GM12878 (cell line): ENCODE data around the gene SCCPDH. TPM values are rescaled to one million over a fixed set of nuclear protein-coding genes. Genes with fewer than 3 reads are reported as not detected.

Source experiments
- ATAC-seq: fragments of 200-7000 bp; cut with Tn5 transposase; 3 replicates; pipeline ENCODE4 v1.9.1; 2020; ENCODE audit warnings: mild to moderate bottlenecking, moderate library complexity
- BruUV-seq: library from RNA; stranded (reverse); fragments of 400-500 nt; replicated peaks from 2 replicates; lab custom pipeline; 2021; lab: Mats Ljungman, UMichigan
- CTCF ChIA-PET: fragments of 300-600 bp; sonication (Branson Sonifier 250); formaldehyde crosslinking; extraction: SDS; loops from one replicate; lab custom pipeline; 2021; ENCODE audit warnings: inconsistent platforms; lab: Yijun Ruan, JAX
- POLR2A ChIA-PET: fragments of 350-600 bp; formaldehyde crosslinking; extraction: SDS; loops from one replicate; lab custom pipeline; 2021; ENCODE audit warnings: inconsistent platforms; lab: Charles Lee
- RAD21 ChIA-PET: fragments of 300-600 bp; sonication (Branson Sonifier 250); formaldehyde crosslinking; loops from one replicate; lab custom pipeline; 2023; ENCODE audit warnings: antibody characterized with exemption; ENCODE audit not compliant: unreplicated experiment; lab: Charles Lee
- SMC1A ChIA-PET: fragments of 300-600 bp; sonication (Branson Sonifier 250); formaldehyde crosslinking; loops from one replicate; lab custom pipeline; 2023; ENCODE audit not compliant: unreplicated experiment, uncharacterized antibody; lab: Charles Lee
- DNase-seq: peaks from one replicate; pipeline ENCODE4 v3.0.0-alpha.2; 2011; ENCODE audit warnings: low read depth, low spot score
- FAIRE-seq: peaks from 3 replicates; lab custom pipeline; 2011; peaks lifted over from hg19 to GRCh38; lab: Jason Lieb, UNC
- H2AFZ ChIP-seq: 2 replicates; pipeline ENCODE4 v1.6.0; 2011; ENCODE audit warnings: low read depth, low read length, control low read depth; ENCODE audit not compliant: control insufficient read depth
- H3K27ac ChIP-seq: 2 replicates; pipeline ENCODE4 v1.5.1; 2011; ENCODE audit warnings: control low read depth; ENCODE audit not compliant: control insufficient read depth, insufficient read depth
- H3K27me3 ChIP-seq, 2 experiments: replicated peaks in 1 of 2; 2 replicates each; pipeline versions ENCODE4 v1.6.0 to v1.6.1; 2011; ENCODE audit warnings: low read length in 1 of 2; ENCODE audit not compliant: control insufficient read depth in 2 of 2, insufficient read depth in 2 of 2
- H3K36me3 ChIP-seq, 2 experiments: 2 replicates each; pipeline ENCODE4 v1.5.1; 2011; ENCODE audit warnings: low read length in 1 of 2; ENCODE audit not compliant: control insufficient read depth in 2 of 2, insufficient read depth in 2 of 2
- H3K4me1 ChIP-seq: 2 replicates; pipeline ENCODE4 v1.6.1; 2011; ENCODE audit warnings: mild to moderate bottlenecking, low read length, moderate library complexity, mixed read lengths; ENCODE audit not compliant: control insufficient read depth, insufficient read depth
- H3K4me2 ChIP-seq: 2 replicates; pipeline ENCODE4 v1.6.0; 2011; ENCODE audit warnings: control low read depth; ENCODE audit not compliant: control insufficient read depth, insufficient read depth
- H3K4me3 ChIP-seq: fragments of 200-600 bp; sonication (generic); 2 replicates; pipeline ENCODE4 v1.5.1; 2016
- H3K79me2 ChIP-seq: 2 replicates; pipeline ENCODE4 v1.6.0; 2011; ENCODE audit warnings: low read length; ENCODE audit not compliant: control insufficient read depth, insufficient read depth
- H3K9ac ChIP-seq: 2 replicates; pipeline ENCODE4 v1.8.0; 2011; ENCODE audit warnings: low read length, control low read depth, mixed read lengths; ENCODE audit not compliant: control insufficient read depth, insufficient read depth
- H3K9me3 ChIP-seq: replicated peaks from 3 replicates; pipeline ENCODE4 v1.5.1; 2011; ENCODE audit warnings: mild to moderate bottlenecking, low read length; ENCODE audit not compliant: control insufficient read depth, insufficient read depth
- H4K20me1 ChIP-seq: 2 replicates; pipeline ENCODE4 v1.6.0; 2011; ENCODE audit not compliant: control insufficient read depth, insufficient read depth
- BACH1 ChIP-seq: fragments of 450-650 bp; IDR thresholded peaks from 2 replicates; pipeline ENCODE4 v1.6.1; 2017; ENCODE audit warnings: mild to moderate bottlenecking, borderline replicate concordance
- CHD1 ChIP-seq: IDR thresholded peaks from 2 replicates; pipeline ENCODE4 v1.6.1; 2012; ENCODE audit warnings: low read depth, low read length, improper control_type of control experiment
- CHD2 ChIP-seq: IDR thresholded peaks from 2 replicates; pipeline ENCODE4 v1.6.1; 2011; ENCODE audit warnings: low read depth, low read length, improper control_type of control experiment, borderline replicate concordance
- EGR1 ChIP-seq, 2 experiments: IDR thresholded peaks; 1 replicate in 1 of 2; 2 replicates in 1 of 2; pipeline ENCODE4 v1.6.1; 2011 to 2012; ENCODE audit warnings: low read depth in 2 of 2, low read length in 2 of 2, borderline replicate concordance in 1 of 2, mild to moderate bottlenecking in 1 of 2, moderate library complexity in 1 of 2
- ETV6 ChIP-seq, 2 experiments: fragments of 450-650 bp in 1 of 2; IDR thresholded peaks in 1 of 2; conservative IDR thresholded peaks in 1 of 2; 2 replicates each; pipeline ENCODE4 v1.6.1; 2014; ENCODE audit warnings: antibody characterized with exemption in 1 of 2, borderline replicate concordance in 1 of 2, low read depth in 1 of 2, mild to moderate bottlenecking in 1 of 2, moderate library complexity in 1 of 2
- NFYB ChIP-seq: IDR thresholded peaks from 2 replicates; pipeline ENCODE4 v1.6.1; 2011; ENCODE audit warnings: low read depth, mild to moderate bottlenecking, low read length, improper control_type of control experiment, moderate library complexity; ENCODE audit not compliant: insufficient read depth
- NR2C2 ChIP-seq: IDR thresholded peaks from 2 replicates; pipeline ENCODE4 v1.6.1; 2011; ENCODE audit warnings: borderline replicate concordance, low read depth; ENCODE audit not compliant: control insufficient read depth, insufficient read length
- RAD51 ChIP-seq: fragments of 450-650 bp; IDR thresholded peaks from 2 replicates; pipeline ENCODE4 v1.6.1; 2016; ENCODE audit warnings: moderate library complexity, mild to moderate bottlenecking, inconsistent platforms
- SMARCA5 ChIP-seq: fragments of 450-650 bp; IDR thresholded peaks from 2 replicates; pipeline ENCODE4 v1.6.1; 2017; ENCODE audit warnings: mild to moderate bottlenecking
- STAT1 ChIP-seq: fragments of 450-650 bp; conservative IDR thresholded peaks from 2 replicates; pipeline ENCODE4 v1.6.1; 2014; ENCODE audit warnings: antibody characterized with exemption, mild to moderate bottlenecking
- STAT3 ChIP-seq: IDR thresholded peaks from 2 replicates; pipeline ENCODE4 v1.6.1; 2011; ENCODE audit warnings: low read depth, low read length, improper control_type of control experiment
- TAF1 ChIP-seq: IDR thresholded peaks from 2 replicates; pipeline ENCODE4 v1.6.1; 2011; ENCODE audit warnings: mild to moderate bottlenecking, low read depth, low read length, borderline replicate concordance
- in situ Hi-C: fragments of 300-500 bp; cut with MboI; formaldehyde crosslinking; loops from 9 replicates; pipeline ENCODE4 v1.14.3; 2018; ENCODE audit warnings: mixed read lengths
- intact Hi-C: fragments of 100-400 bp; cut with micrococcal nuclease; formaldehyde crosslinking; loops from one replicate; pipeline ENCODE4 v1.14.2; 2022; ENCODE audit not compliant: unreplicated experiment
- polyA plus RNA-seq, 11 experiments: library from polyadenylated mRNA; depleted of rRNA in 4 of 11; unstranded in 6 of 11; stranded (reverse) in 5 of 11; fragments of >200 nt; fragmentation: Nextera tagmentation in 4 of 11; fragmentation: Illumina TruSeq in 1 of 11; extraction: Ambion mirVana in 4 of 11; extraction: Trizol in 1 of 11; gene quantifications; 1 replicate in 1 of 11; 2 replicates in 10 of 11; pipeline versions ENCODE4 v1.2.1 to v1.2.3, GENCODE V29; 2011 to 2016; ENCODE audit warnings: inconsistent platforms in 2 of 11, missing spikeins in 2 of 11, low read depth in 1 of 11
- total RNA-seq, 4 experiments: library from RNA; depleted of rRNA in 3 of 4; stranded (reverse); fragments of >200 nt in 3 of 4; fragmentation: Illumina TruSeq in 1 of 4; extraction: Trizol in 1 of 4; gene quantifications; 2 replicates each; pipeline versions ENCODE4 v1.2.1 to v1.2.3, GENCODE V29; 2013 to 2021
- TF ChIP-seq, protein P1 (sequence below): fragments of 450-650 bp; IDR thresholded peaks from 2 replicates; pipeline ENCODE4 v1.6.1; 2014; ENCODE audit warnings: mild to moderate bottlenecking
- TF ChIP-seq, protein P2 (sequence below): fragments of 450-650 bp; IDR thresholded peaks from 2 replicates; pipeline ENCODE4 v1.6.1; 2016; ENCODE audit warnings: mild to moderate bottlenecking, moderate library complexity, borderline replicate concordance
- TF ChIP-seq, protein P3 (sequence below): IDR thresholded peaks from 2 replicates; pipeline ENCODE4 v1.6.1; 2011; ENCODE audit warnings: low read depth, mild to moderate bottlenecking, low read length, moderate library complexity, borderline replicate concordance; ENCODE audit errors: extremely low read depth
- TF ChIP-seq, protein P4 (sequence below): fragments of 450-650 bp; IDR thresholded peaks from 2 replicates; pipeline ENCODE4 v1.6.1; 2017; ENCODE audit warnings: antibody characterized with exemption, mild to moderate bottlenecking, moderate library complexity

Gene SCCPDH
- total and polyA plus RNA-seq, 10 of the 15 experiments (the other 5 are each of a cell fraction or from before 2014, with no cell fraction given): 5.4 to 44.8 (median 24.5) TPM

DNA sequence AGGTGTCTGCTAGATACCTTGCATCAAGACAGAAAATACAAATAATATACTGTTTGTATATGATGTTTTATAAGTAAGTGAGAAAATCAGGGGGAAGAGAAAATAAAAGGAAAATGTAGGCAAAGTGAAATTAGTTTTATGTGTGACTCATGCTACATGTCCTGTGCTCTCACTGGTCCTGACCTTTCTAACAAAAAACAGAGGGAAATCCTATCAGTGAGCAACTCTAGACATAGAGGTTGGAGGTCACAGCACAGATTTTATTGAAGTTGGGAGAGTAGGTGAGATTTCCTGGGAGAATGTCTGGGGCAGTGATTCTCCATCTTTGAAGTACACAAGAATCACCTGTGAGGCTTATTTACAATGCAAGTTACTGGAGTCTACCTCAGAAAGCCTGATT lies 9.5 kb downstream of the SCCPDH start:
- no peaks in the 10 kb centered on the region for H4K20me1 ChIP-seq
- POLR2A ChIA-PET: no interaction called here
- BruUV-seq: no TSS peak
- no peak overlapping the region for H3K27ac ChIP-seq
- SMC1A ChIA-PET: interaction anchor here (0.8 kb wide), 1 partner anchor 155 kb away, joined by 3 read pairs; no protein-coding TSS in a partner anchor
- in situ Hi-C loops: no loop called here
- RAD21 ChIA-PET: no interaction called here
- no peaks in the 10 kb centered on the region for H3K79me2 ChIP-seq
- no peak overlapping the region for H3K4me3 ChIP-seq
- no peak for FAIRE-seq
- CTCF ChIA-PET: no interaction called here
- no peaks in the 10 kb centered on the region for H3K27me3 ChIP-seq
- H3K36me3 ChIP-seq: peaks cover 0 to 17% of the 10 kb centered on the region in 2 experiments; a peak in 3 of 4 replicates
- no peaks in the 10 kb centered on the region; the same call in 2 of the 3 replicates for H3K9me3 ChIP-seq
- DNase-seq: no peak
- no peak overlapping the region for H3K4me2 ChIP-seq
- H2AFZ ChIP-seq: no peak overlapping the region
- TF ChIP-seq TAF1 (no peak), EGR1 (IDR thresholded peaks at IDR 0.05; ENCODE audit: borderline replicate concordance in 1 of 2, low read depth in 2 of 2, low read length in 2 of 2) (no peak), STAT1 (no peak), STAT3 (no peak), BACH1 (no peak), NFYB (no peak), NR2C2 (no peak), CHD2 (no peak), ETV6 (conservative IDR thresholded peaks at IDR 0.05 in 1 of 2, IDR thresholded peaks at IDR 0.05 in 1 of 2; ENCODE audit: borderline replicate concordance in 1 of 2, low read depth in 1 of 2) (no peak), SMARCA5 (no peak), CHD1 (no peak), RAD51 (no peak)
- TF ChIP-seq, protein P1, sequence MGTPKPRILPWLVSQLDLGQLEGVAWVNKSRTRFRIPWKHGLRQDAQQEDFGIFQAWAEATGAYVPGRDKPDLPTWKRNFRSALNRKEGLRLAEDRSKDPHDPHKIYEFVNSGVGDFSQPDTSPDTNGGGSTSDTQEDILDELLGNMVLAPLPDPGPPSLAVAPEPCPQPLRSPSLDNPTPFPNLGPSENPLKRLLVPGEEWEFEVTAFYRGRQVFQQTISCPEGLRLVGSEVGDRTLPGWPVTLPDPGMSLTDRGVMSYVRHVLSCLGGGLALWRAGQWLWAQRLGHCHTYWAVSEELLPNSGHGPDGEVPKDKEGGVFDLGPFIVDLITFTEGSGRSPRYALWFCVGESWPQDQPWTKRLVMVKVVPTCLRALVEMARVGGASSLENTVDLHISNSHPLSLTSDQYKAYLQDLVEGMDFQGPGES: no peak
- TF ChIP-seq, protein P2, sequence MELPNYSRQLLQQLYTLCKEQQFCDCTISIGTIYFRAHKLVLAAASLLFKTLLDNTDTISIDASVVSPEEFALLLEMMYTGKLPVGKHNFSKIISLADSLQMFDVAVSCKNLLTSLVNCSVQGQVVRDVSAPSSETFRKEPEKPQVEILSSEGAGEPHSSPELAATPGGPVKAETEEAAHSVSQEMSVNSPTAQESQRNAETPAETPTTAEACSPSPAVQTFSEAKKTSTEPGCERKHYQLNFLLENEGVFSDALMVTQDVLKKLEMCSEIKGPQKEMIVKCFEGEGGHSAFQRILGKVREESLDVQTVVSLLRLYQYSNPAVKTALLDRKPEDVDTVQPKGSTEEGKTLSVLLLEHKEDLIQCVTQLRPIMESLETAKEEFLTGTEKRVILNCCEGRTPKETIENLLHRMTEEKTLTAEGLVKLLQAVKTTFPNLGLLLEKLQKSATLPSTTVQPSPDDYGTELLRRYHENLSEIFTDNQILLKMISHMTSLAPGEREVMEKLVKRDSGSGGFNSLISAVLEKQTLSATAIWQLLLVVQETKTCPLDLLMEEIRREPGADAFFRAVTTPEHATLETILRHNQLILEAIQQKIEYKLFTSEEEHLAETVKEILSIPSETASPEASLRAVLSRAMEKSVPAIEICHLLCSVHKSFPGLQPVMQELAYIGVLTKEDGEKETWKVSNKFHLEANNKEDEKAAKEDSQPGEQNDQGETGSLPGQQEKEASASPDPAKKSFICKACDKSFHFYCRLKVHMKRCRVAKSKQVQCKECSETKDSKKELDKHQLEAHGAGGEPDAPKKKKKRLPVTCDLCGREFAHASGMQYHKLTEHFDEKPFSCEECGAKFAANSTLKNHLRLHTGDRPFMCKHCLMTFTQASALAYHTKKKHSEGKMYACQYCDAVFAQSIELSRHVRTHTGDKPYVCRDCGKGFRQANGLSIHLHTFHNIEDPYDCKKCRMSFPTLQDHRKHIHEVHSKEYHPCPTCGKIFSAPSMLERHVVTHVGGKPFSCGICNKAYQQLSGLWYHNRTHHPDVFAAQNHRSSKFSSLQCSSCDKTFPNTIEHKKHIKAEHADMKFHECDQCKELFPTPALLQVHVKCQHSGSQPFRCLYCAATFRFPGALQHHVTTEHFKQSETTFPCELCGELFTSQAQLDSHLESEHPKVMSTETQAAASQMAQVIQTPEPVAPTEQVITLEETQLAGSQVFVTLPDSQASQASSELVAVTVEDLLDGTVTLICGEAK: no peak
- TF ChIP-seq, protein P3, sequence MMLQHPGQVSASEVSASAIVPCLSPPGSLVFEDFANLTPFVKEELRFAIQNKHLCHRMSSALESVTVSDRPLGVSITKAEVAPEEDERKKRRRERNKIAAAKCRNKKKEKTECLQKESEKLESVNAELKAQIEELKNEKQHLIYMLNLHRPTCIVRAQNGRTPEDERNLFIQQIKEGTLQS: no peak
- TF ChIP-seq, protein P4, sequence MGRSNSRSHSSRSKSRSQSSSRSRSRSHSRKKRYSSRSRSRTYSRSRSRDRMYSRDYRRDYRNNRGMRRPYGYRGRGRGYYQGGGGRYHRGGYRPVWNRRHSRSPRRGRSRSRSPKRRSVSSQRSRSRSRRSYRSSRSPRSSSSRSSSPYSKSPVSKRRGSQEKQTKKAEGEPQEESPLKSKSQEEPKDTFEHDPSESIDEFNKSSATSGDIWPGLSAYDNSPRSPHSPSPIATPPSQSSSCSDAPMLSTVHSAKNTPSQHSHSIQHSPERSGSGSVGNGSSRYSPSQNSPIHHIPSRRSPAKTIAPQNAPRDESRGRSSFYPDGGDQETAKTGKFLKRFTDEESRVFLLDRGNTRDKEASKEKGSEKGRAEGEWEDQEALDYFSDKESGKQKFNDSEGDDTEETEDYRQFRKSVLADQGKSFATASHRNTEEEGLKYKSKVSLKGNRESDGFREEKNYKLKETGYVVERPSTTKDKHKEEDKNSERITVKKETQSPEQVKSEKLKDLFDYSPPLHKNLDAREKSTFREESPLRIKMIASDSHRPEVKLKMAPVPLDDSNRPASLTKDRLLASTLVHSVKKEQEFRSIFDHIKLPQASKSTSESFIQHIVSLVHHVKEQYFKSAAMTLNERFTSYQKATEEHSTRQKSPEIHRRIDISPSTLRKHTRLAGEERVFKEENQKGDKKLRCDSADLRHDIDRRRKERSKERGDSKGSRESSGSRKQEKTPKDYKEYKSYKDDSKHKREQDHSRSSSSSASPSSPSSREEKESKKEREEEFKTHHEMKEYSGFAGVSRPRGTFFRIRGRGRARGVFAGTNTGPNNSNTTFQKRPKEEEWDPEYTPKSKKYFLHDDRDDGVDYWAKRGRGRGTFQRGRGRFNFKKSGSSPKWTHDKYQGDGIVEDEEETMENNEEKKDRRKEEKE: no peak
- no peak overlapping the region for H3K9ac ChIP-seq
- no peaks in the 10 kb centered on the region for H3K4me1 ChIP-seq
- ATAC-seq: no peak
- intact Hi-C loops: no loop called here
